WTC11 (cell line): ENCODE data around the gene SLC7A7. TPM values are rescaled to one million over a fixed set of nuclear protein-coding genes. Genes with fewer than 3 reads are reported as not detected.

ENCODE experiments used
- ATAC-seq: fragments of 200-7000 bp; cut with Tn5 transposase; 2 replicates; pipeline ENCODE4 v1.10.0; 2021; ENCODE audit warnings: mild to moderate bottlenecking, moderate library complexity
- CTCF ChIA-PET: fragments of 300-600 bp; sonication (Branson Sonifier 250); formaldehyde crosslinking; loops from one replicate; lab custom pipeline; 2021; ENCODE audit warnings: antibody characterized with exemption; lab: Charles Lee
- POLR2A ChIA-PET: fragments of 350-600 bp; sonication (Branson Sonifier 250); formaldehyde crosslinking; loops from one replicate; lab custom pipeline; 2021; ENCODE audit warnings: antibody characterized with exemption; lab: Charles Lee
- DNase-seq: peaks from one replicate; pipeline ENCODE4 v3.0.0; 2021; ENCODE audit warnings: low spot score
- H3K27ac Mint-ChIP-seq: 2 replicates; pipeline ENCODE4 v1.8.0; 2021; ENCODE audit warnings: mixed read lengths
- H3K27me3 Mint-ChIP-seq: 2 replicates; pipeline ENCODE4 v1.8.0; 2021; ENCODE audit warnings: low read depth, mild to moderate bottlenecking, moderate library complexity, mixed read lengths
- H3K36me3 Mint-ChIP-seq: 2 replicates; pipeline ENCODE4 v1.8.0; 2021; ENCODE audit warnings: mixed read lengths
- H3K4me1 Mint-ChIP-seq: 2 replicates; pipeline ENCODE4 v1.8.0; 2022; ENCODE audit warnings: mixed read lengths
- H3K4me3 Mint-ChIP-seq: 2 replicates; pipeline ENCODE4 v1.8.0; 2021; ENCODE audit warnings: mild to moderate bottlenecking, moderate library complexity, mixed read lengths
- H3K9me3 Mint-ChIP-seq: 2 replicates; pipeline ENCODE4 v1.8.0; 2021; ENCODE audit warnings: mixed read lengths
- ATF6 ChIP-seq: sonication (generic); formaldehyde crosslinking; IDR thresholded peaks from 2 replicates; pipeline ENCODE4 v1.8.1; 2023; ENCODE audit warnings: mild to moderate bottlenecking, missing genetic modification reagents
- CTCF ChIP-seq: fragments of 200-600 bp; IDR thresholded peaks from 2 replicates; pipeline ENCODE4 v1.8.0; 2022; ENCODE audit warnings: antibody characterized with exemption
- E2F5 ChIP-seq: sonication (generic); formaldehyde crosslinking; IDR thresholded peaks from 2 replicates; pipeline ENCODE4 v1.8.1; 2022; ENCODE audit warnings: mild to moderate bottlenecking, moderate library complexity, missing genetic modification reagents
- FOXP4 ChIP-seq: sonication (generic); formaldehyde crosslinking; IDR thresholded peaks from 2 replicates; pipeline ENCODE4 v1.8.0; 2022; ENCODE audit warnings: mild to moderate bottlenecking, missing genetic modification reagents
- JUN ChIP-seq: sonication (generic); formaldehyde crosslinking; IDR thresholded peaks from 2 replicates; pipeline ENCODE4 v1.8.0; 2023; ENCODE audit warnings: mild to moderate bottlenecking, missing genetic modification reagents
- NFATC4 ChIP-seq: fragments of 250-450 bp; sonication (Bioruptor Pico); IDR thresholded peaks from 2 replicates; pipeline ENCODE4 v1.9.0; 2021; ENCODE audit warnings: mild to moderate bottlenecking
- OVOL2 ChIP-seq: fragments of 250-450 bp; sonication (Bioruptor Pico); IDR thresholded peaks from 2 replicates; pipeline ENCODE4 v1.9.0; 2021; ENCODE audit warnings: mild to moderate bottlenecking, borderline replicate concordance
- PRDM15 ChIP-seq: sonication (generic); formaldehyde crosslinking; IDR thresholded peaks from 2 replicates; pipeline ENCODE4 v1.8.0; 2022; ENCODE audit warnings: missing genetic modification reagents
- RELA ChIP-seq: sonication (generic); formaldehyde crosslinking; IDR thresholded peaks from 2 replicates; pipeline ENCODE4 v1.8.1; 2022; ENCODE audit warnings: missing genetic modification reagents, mild to moderate bottlenecking, borderline replicate concordance
- RORB ChIP-seq: fragments of 250-450 bp; sonication (Bioruptor Pico); IDR thresholded peaks from 2 replicates; pipeline ENCODE4 v1.9.0; 2021; ENCODE audit warnings: mild to moderate bottlenecking
- TCF7 ChIP-seq: sonication (generic); formaldehyde crosslinking; IDR thresholded peaks from 2 replicates; pipeline ENCODE4 v1.8.0; 2022; ENCODE audit warnings: mild to moderate bottlenecking, low read depth, missing genetic modification reagents, moderate library complexity
- ZBTB21 ChIP-seq: sonication (generic); formaldehyde crosslinking; IDR thresholded peaks from 2 replicates; pipeline ENCODE4 v1.8.1; 2023; ENCODE audit warnings: mild to moderate bottlenecking, missing genetic modification reagents, borderline replicate concordance
- ZBTB43 ChIP-seq: sonication (generic); formaldehyde crosslinking; IDR thresholded peaks from 2 replicates; pipeline ENCODE4 v1.8.1; 2023; ENCODE audit warnings: mild to moderate bottlenecking, missing genetic modification reagents
- ZNF121 ChIP-seq: sonication (generic); formaldehyde crosslinking; IDR thresholded peaks from 2 replicates; pipeline ENCODE4 v1.8.0; 2023; ENCODE audit warnings: missing genetic modification reagents
- ZNF281 ChIP-seq: sonication (generic); formaldehyde crosslinking; IDR thresholded peaks from 2 replicates; pipeline ENCODE4 v1.8.0; 2023; ENCODE audit warnings: mild to moderate bottlenecking, missing genetic modification reagents
- ZNF416 ChIP-seq: fragments of 250-450 bp; sonication (Bioruptor Pico); IDR thresholded peaks from 2 replicates; pipeline ENCODE4 v1.9.0; 2021; ENCODE audit warnings: mild to moderate bottlenecking, inconsistent platforms
- total RNA-seq: library from RNA; stranded (reverse); gene quantifications from 3 replicates; pipeline ENCODE4 v1.2.3, GENCODE V29; 2021

Gene SLC7A7
- total RNA-seq, 1 experiment from 2014 or later = 4.3 TPM

- TF ChIP-seq PRDM15 (CRISPR knock-in tag) (no peak), TCF7 (CRISPR knock-in tag) (no peak)
These were observed 13.5 kb downstream of the SLC7A7 start (continued) for GRCh38 chr14:22801716-22802115.

GRCh38 chr14:22800346-22800745 lies 14.9 kb downstream of the SLC7A7 start:
- peaks cover 4% of the 10 kb centered on the region for H3K9me3 Mint-ChIP-seq
- no peak overlapping the region for H3K4me3 Mint-ChIP-seq
- POLR2A ChIA-PET = no interaction called here
- H3K27ac Mint-ChIP-seq = no peak overlapping the region
- H3K27me3 Mint-ChIP-seq = no peaks in the 10 kb centered on the region; the same call in 1 of the 2 replicates
- H3K4me1 Mint-ChIP-seq = peaks cover 16% of the 10 kb centered on the region
- DNase-seq (no peak), ATAC-seq (no peak)
- CTCF ChIA-PET = interaction anchor here (1.1 to 1.3 kb wide), 2 partner anchors 22 to 129 kb away, joined by 3 to 5 read pairs; partner anchors contain the start of gene PRMT5
- H3K36me3 Mint-ChIP-seq = peaks cover 4% of the 10 kb centered on the region; the same call in 1 of the 2 replicates
- TF ChIP-seq JUN (CRISPR knock-in tag) (no peak), ATF6 (CRISPR knock-in tag) (no peak), ZNF121 (CRISPR knock-in tag) (no peak), OVOL2 (CRISPR knock-in tag) (no peak), ZNF281 (CRISPR knock-in tag) (no peak), PRDM15 (CRISPR knock-in tag) (no peak), NFATC4 (CRISPR knock-in tag) (no peak), FOXP4 (CRISPR knock-in tag) (no peak), CTCF (no peak), E2F5 (CRISPR knock-in tag) (no peak), RORB (CRISPR knock-in tag) (no peak), ZNF416 (CRISPR knock-in tag) (no peak), RELA (CRISPR knock-in tag) (no peak), ZBTB43 (CRISPR knock-in tag) (no peak), ZBTB21 (CRISPR knock-in tag) (no peak)
